ENCODE results near the gene KIAA1958. TPM values are rescaled to one million over a fixed set of nuclear protein-coding genes. Genes with fewer than 3 reads are reported as not detected.
A peak's percentile ranks its signal among the peaks of the same experiment; 100 is the strongest.

Gene KIAA1958
- total and polyA plus RNA-seq, 2 donors from 2014 or later: 2.6 to 15.3 TPM

DNA sequence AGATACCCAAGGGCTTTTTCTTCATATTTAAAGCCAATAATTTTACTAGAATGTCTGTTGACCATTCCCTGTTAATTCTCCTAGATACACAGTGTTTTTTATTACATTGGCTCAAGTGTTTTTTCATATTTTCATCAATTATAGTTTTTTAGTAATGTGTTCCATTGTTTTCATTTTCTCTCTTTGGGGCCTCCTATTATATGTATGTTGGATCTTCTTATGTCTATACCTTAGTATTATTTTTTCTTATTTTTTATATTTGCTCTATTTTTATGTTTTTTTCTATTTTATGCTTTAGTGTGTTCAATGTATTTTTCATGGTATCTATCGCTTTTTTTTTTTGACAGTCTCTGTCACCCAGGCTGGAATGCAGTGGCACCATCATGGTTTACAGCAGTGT, 7.5 kb downstream of the KIAA1958 start:
- Histone ChIP-seq H3K36me3 (ENCODE audit: control insufficient read depth in 2 of 3, insufficient read depth in 3 of 3, low read length in 3 of 3) (peaks cover 0 to 2% (median 0%) of the 10 kb centered on the region in 3 donors), H3K27me3 (ENCODE audit: control insufficient read depth, insufficient read depth, low read length) (no peaks in the 10 kb centered on the region), H3K4me3 (ENCODE audit: low read length in 3 of 3) (no peak overlapping the region), H3K9ac (ENCODE audit: low read length in 3 of 3) (no peak overlapping the region), H3K27ac (ENCODE audit: low read depth in 2 of 2, low read length in 2 of 2) (peak overlapping the region; percentile 47 to 68), H3K9me3 (ENCODE audit: control insufficient read depth in 2 of 3, insufficient read depth in 1 of 3, low read length in 3 of 3) (peaks cover 0 to 13% (median 2%) of the 10 kb centered on the region in 3 donors), H3K4me1 (ENCODE audit: control insufficient read depth in 2 of 3, insufficient read depth in 2 of 3, low read depth in 1 of 3, low read length in 3 of 3) (peaks cover 0 to 34% (median 8%) of the 10 kb centered on the region in 3 donors)
- TF ChIP-seq, protein P1, sequence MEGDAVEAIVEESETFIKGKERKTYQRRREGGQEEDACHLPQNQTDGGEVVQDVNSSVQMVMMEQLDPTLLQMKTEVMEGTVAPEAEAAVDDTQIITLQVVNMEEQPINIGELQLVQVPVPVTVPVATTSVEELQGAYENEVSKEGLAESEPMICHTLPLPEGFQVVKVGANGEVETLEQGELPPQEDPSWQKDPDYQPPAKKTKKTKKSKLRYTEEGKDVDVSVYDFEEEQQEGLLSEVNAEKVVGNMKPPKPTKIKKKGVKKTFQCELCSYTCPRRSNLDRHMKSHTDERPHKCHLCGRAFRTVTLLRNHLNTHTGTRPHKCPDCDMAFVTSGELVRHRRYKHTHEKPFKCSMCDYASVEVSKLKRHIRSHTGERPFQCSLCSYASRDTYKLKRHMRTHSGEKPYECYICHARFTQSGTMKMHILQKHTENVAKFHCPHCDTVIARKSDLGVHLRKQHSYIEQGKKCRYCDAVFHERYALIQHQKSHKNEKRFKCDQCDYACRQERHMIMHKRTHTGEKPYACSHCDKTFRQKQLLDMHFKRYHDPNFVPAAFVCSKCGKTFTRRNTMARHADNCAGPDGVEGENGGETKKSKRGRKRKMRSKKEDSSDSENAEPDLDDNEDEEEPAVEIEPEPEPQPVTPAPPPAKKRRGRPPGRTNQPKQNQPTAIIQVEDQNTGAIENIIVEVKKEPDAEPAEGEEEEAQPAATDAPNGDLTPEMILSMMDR (IDR thresholded peaks at IDR 0.05; ENCODE audit: borderline replicate concordance, extremely low read depth, insufficient read depth): no peak
- DNase-seq (no peak), FAIRE-seq (no peak)
- intact Hi-C loops (cut with DNase I): no loop called here

DNA sequence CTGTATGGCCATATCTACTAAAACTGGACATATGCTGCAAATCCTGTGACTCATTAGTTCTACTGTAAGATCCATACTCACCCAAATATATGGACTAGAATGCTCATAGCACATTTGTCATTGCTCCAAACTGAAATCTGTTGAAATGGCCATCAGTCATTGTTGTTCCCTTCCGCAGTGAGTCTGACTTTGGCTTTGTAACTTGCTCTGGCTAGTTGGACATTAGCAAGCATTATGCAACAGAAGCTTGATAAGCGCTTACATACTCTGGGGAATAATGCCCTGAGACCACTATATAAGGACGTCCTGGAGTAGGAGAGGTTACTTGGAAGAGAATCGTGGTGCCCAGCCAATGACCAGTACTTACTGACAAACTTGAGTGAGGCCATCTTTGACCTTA, 9.0 kb downstream of the KIAA1958 start:
- TF ChIP-seq, protein P1 (IDR thresholded peaks at IDR 0.05; ENCODE audit: borderline replicate concordance, extremely low read depth, insufficient read depth): no peak
- intact Hi-C loops (cut with DNase I): no loop called here
- no peaks in the 10 kb centered on the region for H3K27me3 ChIP-seq (ENCODE audit: control insufficient read depth, insufficient read depth, low read length)
- peak overlapping the region; percentile 38 to 68 for H3K27ac ChIP-seq (ENCODE audit: low read depth in 2 of 2, low read length in 2 of 2)
- peaks cover 0 to 13% (median 2%) of the 10 kb centered on the region in 3 donors for H3K9me3 ChIP-seq (ENCODE audit: control insufficient read depth in 2 of 3, insufficient read depth in 1 of 3, low read length in 3 of 3)
- H3K4me3 ChIP-seq (ENCODE audit: low read length in 3 of 3): no peak overlapping the region
- H3K36me3 ChIP-seq (ENCODE audit: control insufficient read depth in 2 of 3, insufficient read depth in 3 of 3, low read length in 3 of 3): peaks cover 0 to 2% (median 0%) of the 10 kb centered on the region in 3 donors
- H3K4me1 ChIP-seq (ENCODE audit: control insufficient read depth in 2 of 3, insufficient read depth in 2 of 3, low read depth in 1 of 3, low read length in 3 of 3): peaks cover 0 to 31% (median 8%) of the 10 kb centered on the region in 3 donors
- no peak for FAIRE-seq
- no peak overlapping the region for H3K9ac ChIP-seq (ENCODE audit: low read length in 3 of 3)
- no peak for DNase-seq

DNA sequence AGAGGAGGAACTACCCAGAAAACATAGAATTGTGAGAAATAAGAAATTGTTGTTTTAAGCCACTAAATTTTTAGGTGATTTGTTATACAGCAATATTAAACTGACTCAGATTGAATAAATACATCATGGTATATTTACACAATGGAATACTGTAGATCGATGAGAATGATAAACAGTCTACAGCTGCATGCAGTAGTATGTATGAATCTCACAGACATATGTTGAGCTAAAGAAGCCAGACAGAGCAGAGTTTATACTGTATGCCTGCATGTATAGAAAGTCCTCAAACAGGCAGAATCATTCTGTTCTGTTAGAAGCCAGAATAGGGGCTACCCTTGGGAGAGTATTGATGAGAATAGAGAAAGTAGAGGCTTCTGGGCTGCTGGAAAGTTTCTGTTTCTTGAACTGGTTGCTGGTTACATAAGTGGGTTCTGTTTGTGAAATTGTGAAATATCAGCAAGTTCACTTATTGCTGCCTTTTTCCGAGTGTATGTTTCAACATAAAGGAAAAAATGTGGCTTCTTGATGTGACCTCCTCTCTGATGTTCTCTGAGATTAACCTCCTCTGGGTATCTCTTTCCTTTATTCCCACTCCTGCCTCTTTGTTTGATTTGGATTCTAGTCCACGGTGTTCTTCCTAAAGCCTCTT, 9.6 kb downstream of the KIAA1958 start:
- TF ChIP-seq, protein P1 (IDR thresholded peaks at IDR 0.05; ENCODE audit: borderline replicate concordance, extremely low read depth, insufficient read depth): no peak
- FAIRE-seq: no peak
- H3K27ac ChIP-seq (ENCODE audit: low read depth in 2 of 2, low read length in 2 of 2): peak overlapping the region; percentile 38 to 68

More for the DNA sequence above, 9.6 kb downstream of the KIAA1958 start:
- Histone ChIP-seq H3K27me3 (ENCODE audit: control insufficient read depth, insufficient read depth, low read length) (no peaks in the 10 kb centered on the region), H3K9ac (ENCODE audit: low read length in 3 of 3) (no peak overlapping the region), H3K36me3 (ENCODE audit: control insufficient read depth in 2 of 3, insufficient read depth in 3 of 3, low read length in 3 of 3) (peaks cover 0 to 2% (median 0%) of the 10 kb centered on the region in 3 donors), H3K4me1 (ENCODE audit: control insufficient read depth in 2 of 3, insufficient read depth in 2 of 3, low read depth in 1 of 3, low read length in 3 of 3) (peaks cover 0 to 25% (median 8%) of the 10 kb centered on the region in 3 donors), H3K4me3 (ENCODE audit: low read length in 3 of 3) (no peak overlapping the region), H3K9me3 (ENCODE audit: control insufficient read depth in 2 of 3, insufficient read depth in 1 of 3, low read length in 3 of 3) (peaks cover 0 to 13% (median 2%) of the 10 kb centered on the region in 3 donors)
- intact Hi-C loops (cut with DNase I): no loop called here
- no peak for DNase-seq
